Measurements from ENCODE around the gene PGP.
A peak's percentile ranks its signal among the peaks of the same experiment; 100 is the strongest.

The PGP gene

DNA sequence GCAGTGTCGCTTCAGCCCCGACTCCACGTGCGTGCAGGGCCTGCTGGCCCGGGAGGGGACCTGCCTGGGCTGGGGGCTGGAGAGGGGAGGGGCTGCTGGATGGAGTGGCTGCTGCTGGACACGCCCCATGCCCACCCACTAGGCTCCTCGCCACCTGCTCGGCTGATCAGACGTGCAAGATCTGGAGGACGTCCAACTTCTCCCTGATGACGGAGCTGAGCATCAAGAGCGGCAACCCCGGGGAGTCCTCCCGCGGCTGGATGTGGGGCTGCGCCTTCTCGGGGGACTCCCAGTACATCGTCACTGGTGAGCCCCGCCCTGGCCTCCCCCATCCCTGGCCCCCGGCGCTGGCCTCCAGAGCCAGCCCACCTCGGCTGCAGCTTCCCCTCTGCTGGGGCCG, 6.3 kb downstream of the PGP start:
- no peak for DNase-seq (ENCODE audit: low read depth)
- no peak overlapping the region for H3K4me3 ChIP-seq (replicated peaks; ENCODE audit: low read depth, low read length)
- no peak for TF ChIP-seq CTCF (IDR thresholded peaks at IDR 0.05; ENCODE audit: low read length, missing control alignments)

GRCh38 chr16:2207872-2208271, 6.8 kb downstream of the PGP start:
- no peak overlapping the region for H3K4me3 ChIP-seq (replicated peaks; ENCODE audit: low read depth, low read length)
- DNase-seq (ENCODE audit: low read depth): no peak
- TF ChIP-seq CTCF (IDR thresholded peaks at IDR 0.05; ENCODE audit: low read length, missing control alignments): no peak

DNA sequence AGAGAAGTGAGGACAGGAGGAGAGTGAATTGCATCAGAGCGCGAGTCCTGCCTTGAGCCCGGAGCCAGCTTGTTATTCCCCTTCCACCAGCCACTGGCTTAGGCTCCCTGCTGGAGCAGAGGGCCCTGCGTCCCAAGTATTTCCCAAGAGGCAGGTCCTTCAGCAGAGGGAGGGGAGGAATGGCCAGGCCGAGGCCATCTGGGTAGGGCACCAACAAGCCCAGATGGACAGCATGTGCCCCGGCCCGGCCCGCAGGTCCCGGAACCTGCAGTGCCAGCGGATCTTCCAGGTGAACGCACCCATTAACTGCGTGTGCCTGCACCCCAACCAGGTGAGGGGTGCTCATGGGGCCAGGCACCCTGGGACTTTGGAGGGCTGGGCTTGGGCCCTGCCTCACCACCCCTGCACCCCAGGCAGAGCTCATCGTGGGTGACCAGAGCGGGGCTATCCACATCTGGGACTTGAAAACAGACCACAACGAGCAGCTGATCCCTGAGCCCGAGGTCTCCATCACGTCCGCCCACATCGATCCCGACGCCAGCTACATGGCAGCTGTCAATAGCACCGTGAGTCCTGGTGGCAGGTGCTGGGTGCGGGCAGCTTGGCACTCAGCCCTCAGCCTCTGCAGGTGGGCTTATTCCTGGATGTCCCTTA, 7.7 kb downstream of the PGP start:
- DNase-seq (ENCODE audit: low read depth): no peak
- H3K4me3 ChIP-seq (replicated peaks; ENCODE audit: low read depth, low read length): no peak overlapping the region
- no peak for TF ChIP-seq CTCF (IDR thresholded peaks at IDR 0.05; ENCODE audit: low read length, missing control alignments)

DNA sequence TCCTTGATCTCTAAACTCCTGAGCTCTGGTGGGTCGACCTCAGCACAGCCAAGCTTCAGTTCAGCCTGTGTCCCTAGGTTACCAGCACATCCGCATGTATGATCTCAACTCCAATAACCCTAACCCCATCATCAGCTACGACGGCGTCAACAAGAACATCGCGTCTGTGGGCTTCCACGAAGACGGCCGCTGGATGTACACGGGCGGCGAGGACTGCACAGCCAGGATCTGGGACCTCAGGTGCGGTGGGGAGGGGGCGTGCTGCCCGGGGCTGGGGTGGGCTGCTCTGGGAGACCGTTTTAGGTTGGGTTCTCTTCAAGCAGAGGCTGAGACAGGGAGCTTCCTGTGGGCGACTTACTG, 8.2 kb downstream of the PGP start:
- H3K4me3 ChIP-seq (replicated peaks; ENCODE audit: low read depth, low read length): peak overlapping the region; percentile 88
- TF ChIP-seq CTCF (IDR thresholded peaks at IDR 0.05; ENCODE audit: low read length, missing control alignments): no peak
- no peak for DNase-seq (ENCODE audit: low read depth)

- H3K4me3 ChIP-seq (replicated peaks; ENCODE audit: low read depth, low read length): peak overlapping the region; percentile 88
- no peak for TF ChIP-seq CTCF (IDR thresholded peaks at IDR 0.05; ENCODE audit: low read length, missing control alignments)
- DNase-seq (ENCODE audit: low read depth): no peak
Measured at GRCh38 chr16:2205967-2206313, 8.7 kb downstream of the PGP start.

DNA sequence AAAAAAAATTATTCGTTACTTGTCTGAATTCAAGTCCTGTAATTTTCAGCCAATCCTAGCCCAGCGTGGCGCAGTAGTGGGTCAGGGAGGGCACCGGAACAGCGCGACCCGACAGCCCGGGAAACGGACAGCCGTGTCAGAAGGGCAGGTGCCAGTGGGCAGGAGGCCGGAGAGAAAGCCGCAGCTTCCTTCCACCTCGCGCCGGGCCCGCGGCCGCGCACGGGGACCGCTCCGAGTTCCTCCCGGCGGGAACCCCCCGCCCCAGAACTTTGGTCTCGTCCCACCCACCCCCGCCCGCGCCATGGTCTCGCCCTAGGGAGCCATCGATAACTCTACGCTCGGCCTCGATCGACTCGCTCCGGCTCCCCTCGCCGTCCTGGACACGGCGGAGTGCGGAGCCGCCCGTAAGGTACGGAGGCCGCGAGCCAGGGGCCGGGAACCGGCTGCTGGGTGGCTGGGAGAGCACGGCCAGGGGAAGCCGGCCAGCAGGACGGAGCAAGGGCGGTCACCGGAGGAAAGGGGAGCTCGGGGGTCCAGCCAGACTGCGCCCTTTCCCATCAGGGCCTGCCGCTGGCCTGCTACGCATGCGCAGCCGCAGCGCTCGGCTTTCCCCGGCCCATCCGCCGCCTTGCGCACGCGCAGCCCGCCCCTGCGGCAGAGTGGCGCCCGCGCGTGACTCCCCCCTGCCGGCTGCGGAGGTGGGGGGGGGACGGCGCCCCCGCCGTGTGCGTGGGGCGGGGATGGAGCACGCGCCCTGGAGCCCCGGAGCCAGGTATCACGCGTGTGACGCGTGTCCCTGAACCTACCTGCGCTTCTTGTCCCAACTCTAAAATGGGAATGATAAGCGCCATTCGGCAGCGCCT, 9.3 kb downstream of the PGP start, which contains the start of gene MLST8:
TSS of gene MLST8 (plus strand) at position 351 of the 863 bp plus-strand sequence. CDS start 632 bp downstream, outside the sequence.
- DNase-seq (ENCODE audit: low read depth): peak; percentile 88
- peak within 1 kb of the TSS; percentile 88 for H3K4me3 ChIP-seq (replicated peaks; ENCODE audit: low read depth, low read length)
- no peak for TF ChIP-seq CTCF (IDR thresholded peaks at IDR 0.05; ENCODE audit: low read length, missing control alignments)
